ENCODE results near the gene ACYP1. TPM values are rescaled to one million over a fixed set of nuclear protein-coding genes. Genes with fewer than 3 reads are reported as not detected.

ACYP1 gene
- total and polyA plus RNA-seq, 2 of the 13 experiments (the other 11 are each of a cell fraction or from before 2014, with no cell fraction given): 9.7 to 22.4 TPM

DNA sequence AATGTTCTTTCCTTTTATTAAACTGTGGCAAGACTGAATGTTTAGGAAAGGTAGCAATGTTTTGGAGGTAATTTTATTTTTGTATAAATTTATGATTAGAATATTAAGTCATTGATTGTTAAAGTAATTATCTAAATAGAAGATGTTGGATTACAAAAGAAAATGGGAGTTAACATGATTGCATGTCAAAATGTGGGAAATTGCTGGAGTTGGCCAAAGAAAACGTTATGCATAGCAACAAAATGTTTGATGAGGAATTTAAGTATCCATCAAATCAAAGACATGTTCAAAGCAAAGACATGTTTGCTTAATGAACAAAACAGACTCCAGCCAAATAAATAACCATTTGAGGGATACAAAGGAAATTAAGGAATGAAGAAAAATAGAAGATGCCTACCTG, 9.4 kb downstream of the ACYP1 start:
- Histone ChIP-seq H3K4me2 (ENCODE audit: low read depth, low read length) (no peak overlapping the region), H3K4me3 (replicated peaks in 1 of 3; ENCODE audit: insufficient read depth in 1 of 3, low read depth in 2 of 3, low read length in 3 of 3) (no peak overlapping the region), H3K4me1 (ENCODE audit: insufficient read depth, low read length) (peaks cover 20% of the 10 kb centered on the region), H3K36me3 (replicated peaks in 1 of 2; ENCODE audit: control insufficient read depth in 1 of 2, insufficient read depth in 2 of 2, low read length in 2 of 2) (no peaks in the 10 kb centered on the region; a peak in 2 of 5 replicates), H3K9me3 (ENCODE audit: low read length) (no peaks in the 10 kb centered on the region), H2AFZ (ENCODE audit: low read length) (no peak overlapping the region), H3K79me2 (ENCODE audit: insufficient read depth, low read length) (peaks cover 16% of the 10 kb centered on the region), H4K20me1 (ENCODE audit: insufficient read depth, low read length) (no peaks in the 10 kb centered on the region), H3K27ac (ENCODE audit: extremely low read length, insufficient read depth, low read length) (no peak overlapping the region), H3K9ac (ENCODE audit: insufficient read depth, low read depth, low read length) (no peak overlapping the region), H3K27me3 (ENCODE audit: control insufficient read depth in 1 of 2, insufficient read depth in 2 of 2, low read length in 2 of 2) (no peaks in the 10 kb centered on the region)
- intact Hi-C loops (cut with micrococcal nuclease; ENCODE audit: unreplicated experiment): no loop called here
- BruUV-seq (replicated peaks): no TSS peak
- 84% methylated on average over 1 of the region's 1 CpG for WGBS (ENCODE audit: low lambda C conversion rate)
- DNase-seq (ENCODE audit: low spot score): no peak
- in situ Hi-C loops (cut with HindIII; ENCODE audit: extremely low pct_ligation_motif_present, low pct_unique_long_range_greater_than_20kb): no loop called here
- ChIA-PET CTCF (ENCODE audit: low intra/inter-chr PET ratio, low total read pairs) (no interaction called here), POLR2A (no interaction called here)
- no peak for FAIRE-seq
- TF ChIP-seq NR3C1 (CRISPR knock-in tag; IDR thresholded peaks at IDR 0.05) (no peak), SNAPC5 (CRISPR knock-in tag; IDR thresholded peaks at IDR 0.05; ENCODE audit: borderline replicate concordance) (no peak), REXO4 (CRISPR knock-in tag; IDR thresholded peaks at IDR 0.05; ENCODE audit: borderline replicate concordance) (no peak), ZNF512 (CRISPR knock-in tag; IDR thresholded peaks at IDR 0.05) (no peak), ASH2L (IDR thresholded peaks at IDR 0.05; ENCODE audit: insufficient read length, low read depth, low read length) (no peak), SNAPC2 (CRISPR knock-in tag; IDR thresholded peaks at IDR 0.05) (no peak), RBM39 (IDR thresholded peaks at IDR 0.05; ENCODE audit: low read depth, low read length, poor library complexity, severe bottlenecking) (no peak)
- ATAC-seq: no peak

Measured in HepG2 (cell line).